Measurements from ENCODE around the gene GPR17.

GRCh38 chr2:127664065-127664894, 18.3 kb downstream of the GPR17 start:
- TF ChIP-seq POLR2A (IDR thresholded peaks at IDR 0.05; ENCODE audit: low read length) (no peak), GATA1 (IDR thresholded peaks at IDR 0.05; ENCODE audit: low read depth, low read length) (no peak)

Data from erythroblast (primary cell).